Measurements from ENCODE around the gene AUP1.

AUP1 gene

GRCh38 chr2:74511104-74511989 lies 18.2 kb downstream of the AUP1 start:
- no peak overlapping the region for H3K27ac Mint-ChIP-seq

DNA sequence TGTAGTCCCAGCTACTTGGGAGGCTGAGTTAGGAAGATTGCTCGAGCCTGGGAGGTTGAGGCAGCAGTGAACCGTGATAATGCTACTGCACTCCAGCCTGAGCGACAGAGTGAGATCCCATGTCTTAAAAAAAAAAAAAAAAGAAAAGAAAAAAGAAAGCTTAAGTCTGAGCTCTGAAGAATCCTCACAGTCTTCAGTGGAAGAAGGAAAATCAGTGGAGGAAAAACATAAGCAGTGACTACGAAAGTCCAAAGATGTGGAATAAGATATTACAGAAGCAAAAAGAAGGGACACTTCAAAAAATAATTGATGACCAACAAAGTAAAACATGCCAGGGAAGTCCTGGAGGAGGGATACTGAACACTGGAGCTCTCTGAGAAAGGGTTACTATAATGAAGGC lies 19.2 kb downstream of the AUP1 start:
- Mint-ChIP-seq H3K27me3 (peaks cover 10 to 39% of the 10 kb centered on the region in 2 donors), H3K36me3 (ENCODE audit: insufficient read depth) (peaks cover 29% of the 10 kb centered on the region)

More at GRCh38 chr2:74511104-74511989, 18.2 kb downstream of the AUP1 start:
- ATAC-seq (replicated peaks): no peak
- H3K4me3 Mint-ChIP-seq: no peak overlapping the region
- peaks cover 17 to 49% of the 10 kb centered on the region in 2 donors for H3K27me3 Mint-ChIP-seq
- DNase-seq: no peak
- H3K9me3 Mint-ChIP-seq: no peaks in the 10 kb centered on the region
- H3K36me3 Mint-ChIP-seq (ENCODE audit: insufficient read depth): peaks cover 23% of the 10 kb centered on the region
- peaks cover 27 to 42% of the 10 kb centered on the region in 2 donors for H3K4me1 Mint-ChIP-seq (ENCODE audit: low read depth in 2 of 2)

DNA sequence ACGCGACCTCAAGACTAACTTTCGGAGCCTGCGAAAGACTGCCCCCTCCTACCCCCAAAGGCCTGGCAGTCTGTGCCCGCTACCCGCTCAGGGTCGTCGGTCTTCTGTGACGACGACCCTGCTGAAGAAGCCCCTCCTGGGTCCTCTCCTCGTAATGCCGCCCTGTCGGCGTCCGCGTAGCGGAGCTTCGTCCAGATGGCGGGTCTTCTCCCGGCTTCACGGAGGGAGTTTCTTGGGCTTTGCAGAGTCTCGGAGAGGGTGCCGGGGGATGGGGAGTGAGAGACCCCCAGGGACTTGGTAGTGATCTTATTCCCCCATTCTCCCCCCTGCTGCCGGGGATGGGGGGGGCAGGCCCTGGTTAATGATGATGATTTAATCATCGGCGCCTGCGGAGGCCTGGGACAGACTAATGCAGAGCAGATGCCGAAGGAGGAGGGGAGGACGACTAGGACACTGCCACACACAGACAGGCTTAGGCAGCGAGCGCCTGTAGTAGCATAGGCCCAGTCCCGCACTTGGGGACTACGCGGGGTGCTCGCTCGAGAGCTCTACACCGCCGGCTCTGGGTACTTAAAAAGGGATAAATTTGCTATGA lies 21.5 kb downstream of the AUP1 start:
- H3K36me3 Mint-ChIP-seq (ENCODE audit: insufficient read depth): peaks cover 42% of the 10 kb centered on the region
- peaks cover 5 to 38% of the 10 kb centered on the region in 2 donors for H3K27me3 Mint-ChIP-seq
- no peaks in the 10 kb centered on the region for H3K9me3 Mint-ChIP-seq
- H3K4me3 Mint-ChIP-seq: peak overlapping the region; percentile 93 to 97
- peak; percentile 8 for ATAC-seq (replicated peaks)
- no peak for DNase-seq
- H3K27ac Mint-ChIP-seq: peak overlapping the region; percentile 99
- H3K4me1 Mint-ChIP-seq (ENCODE audit: low read depth in 2 of 2): peaks cover 35 to 38% of the 10 kb centered on the region in 2 donors

More for the DNA sequence above, 19.2 kb downstream of the AUP1 start:
- no peaks in the 10 kb centered on the region for H3K9me3 Mint-ChIP-seq
- H3K4me3 Mint-ChIP-seq: no peak overlapping the region
- H3K27ac Mint-ChIP-seq: no peak overlapping the region
- DNase-seq (no peak), ATAC-seq (replicated peaks) (no peak)
- peaks cover 25 to 39% of the 10 kb centered on the region in 2 donors for H3K4me1 Mint-ChIP-seq (ENCODE audit: low read depth in 2 of 2)

DNA sequence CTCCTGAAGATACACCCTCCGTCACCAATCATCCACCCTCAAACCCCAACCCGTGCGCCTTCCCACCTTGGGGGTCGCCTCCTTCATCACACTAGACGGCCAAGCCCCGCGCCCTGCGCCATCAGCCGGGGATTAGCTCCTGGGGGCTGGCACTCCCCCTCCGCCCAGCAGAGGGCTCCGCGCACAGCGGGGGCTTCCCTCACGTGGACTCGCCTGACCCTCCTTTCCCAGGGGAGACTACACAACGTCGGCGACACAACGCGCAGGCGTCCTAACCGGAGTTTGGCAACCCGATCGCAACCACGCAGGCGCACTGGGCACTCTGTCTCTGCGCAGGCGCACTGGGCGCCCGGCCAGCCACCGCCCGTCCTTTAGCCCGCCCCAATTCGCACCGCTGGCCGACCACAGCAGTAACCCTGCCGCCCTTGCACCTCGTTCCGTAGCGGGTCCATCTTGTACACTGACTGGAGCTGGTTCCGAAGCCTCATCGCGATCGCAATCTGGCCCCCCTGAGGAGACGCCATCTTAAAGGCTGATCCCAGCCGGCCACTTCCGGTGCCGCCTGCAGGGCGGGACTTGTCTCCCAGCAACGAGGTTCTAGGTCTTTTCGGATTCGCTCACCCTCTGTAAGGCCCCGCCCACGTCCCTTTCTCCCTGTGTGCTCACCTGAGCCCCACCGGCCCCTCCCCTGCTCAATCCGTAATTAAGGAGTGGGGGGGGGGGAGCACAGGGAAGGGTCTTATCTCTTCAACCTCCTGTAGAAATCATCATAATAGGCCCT lies 22.2 kb downstream of the AUP1 start, which contains the start of gene PCGF1:
PCGF1 (minus strand) TSS at position 551 of the 781 bp plus-strand sequence; CDS start at position 524, 27 bp downstream.
- peaks cover 0 to 35% of the 10 kb centered on the region in 2 donors for H3K27me3 Mint-ChIP-seq
- H3K4me1 Mint-ChIP-seq (ENCODE audit: low read depth in 2 of 2): peaks cover 32 to 44% of the 10 kb centered on the region in 2 donors
- ATAC-seq (replicated peaks) (peak; percentile 93), DNase-seq (peak; percentile 98 to 99 (median 99))
- H3K4me3 Mint-ChIP-seq: peak within 1 kb of the TSS; percentile 93 to 97
- H3K9me3 Mint-ChIP-seq: no peaks in the 10 kb centered on the region
- H3K36me3 Mint-ChIP-seq (ENCODE audit: insufficient read depth): peaks cover 39% of the 10 kb centered on the region
- H3K27ac Mint-ChIP-seq: peak within 1 kb of the TSS; percentile 99

DNA sequence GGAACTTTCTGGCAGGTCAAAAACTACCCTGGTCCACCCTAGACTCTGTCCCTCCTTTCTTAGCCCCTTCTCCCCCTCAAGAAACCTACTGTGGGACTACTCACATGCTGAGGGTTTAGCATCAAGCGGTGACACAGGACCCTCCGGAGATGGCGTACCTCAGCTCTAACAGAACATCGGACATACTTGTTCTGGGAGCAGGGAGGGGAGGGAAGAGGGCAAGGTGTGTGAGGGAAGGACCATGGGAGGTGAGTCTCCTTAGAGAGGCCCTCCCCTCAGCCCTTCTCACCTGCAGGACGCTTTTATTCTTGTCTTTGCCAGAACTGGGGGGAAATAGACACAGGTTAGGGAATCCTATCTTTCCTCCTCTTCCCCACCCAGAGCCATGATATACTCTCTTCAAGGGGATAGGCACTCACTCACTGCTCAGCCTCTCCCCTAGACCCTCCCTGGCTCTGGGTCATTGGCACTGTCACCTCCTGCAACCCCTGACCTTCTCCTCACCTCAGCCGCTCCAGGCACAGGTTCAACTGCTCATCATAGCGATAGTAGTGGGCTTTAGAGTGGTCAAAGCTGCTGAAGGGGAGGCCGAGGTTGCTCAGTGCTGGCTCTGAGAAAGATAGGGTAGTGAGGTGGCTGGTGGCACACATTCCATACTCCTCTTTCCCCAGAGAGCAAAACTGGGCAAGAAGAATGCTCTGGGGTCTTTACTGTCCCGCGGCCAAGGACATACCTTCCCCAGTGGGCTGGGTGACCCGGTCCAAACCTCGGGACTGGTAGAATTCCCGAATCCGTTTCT lies 23.9 kb downstream of the AUP1 start:
- H3K9me3 Mint-ChIP-seq: no peaks in the 10 kb centered on the region
- H3K4me3 Mint-ChIP-seq: peak overlapping the region; percentile 93 to 97
- H3K36me3 Mint-ChIP-seq (ENCODE audit: insufficient read depth): peaks cover 42% of the 10 kb centered on the region
- peak overlapping the region; percentile 9 to 99 for H3K27ac Mint-ChIP-seq
- ATAC-seq (replicated peaks): no peak
- no peak for DNase-seq
- peaks cover 37 to 53% of the 10 kb centered on the region in 2 donors for H3K4me1 Mint-ChIP-seq (ENCODE audit: low read depth in 2 of 2)
- peaks cover 0 to 36% of the 10 kb centered on the region in 2 donors for H3K27me3 Mint-ChIP-seq

GRCh38 chr2:74504591-74504990 lies 24.9 kb downstream of the AUP1 start:
- H3K4me3 Mint-ChIP-seq: peak overlapping the region; percentile 69 to 77
- H3K9me3 Mint-ChIP-seq: no peaks in the 10 kb centered on the region
- peaks cover 37 to 53% of the 10 kb centered on the region in 2 donors for H3K4me1 Mint-ChIP-seq (ENCODE audit: low read depth in 2 of 2)
- DNase-seq (no peak), ATAC-seq (replicated peaks) (no peak)
- H3K27ac Mint-ChIP-seq: peak overlapping the region in 1 of 2 donors; percentile 9
- H3K27me3 Mint-ChIP-seq: peaks cover 0 to 46% of the 10 kb centered on the region in 2 donors
- peaks cover 42% of the 10 kb centered on the region for H3K36me3 Mint-ChIP-seq (ENCODE audit: insufficient read depth)

GRCh38 chr2:74503506-74504475 lies 25.7 kb downstream of the AUP1 start:
- peaks cover 42 to 58% of the 10 kb centered on the region in 2 donors for H3K4me1 Mint-ChIP-seq (ENCODE audit: low read depth in 2 of 2)
- no peaks in the 10 kb centered on the region for H3K9me3 Mint-ChIP-seq
- H3K4me3 Mint-ChIP-seq: peak overlapping the region; percentile 69 to 77
- H3K27me3 Mint-ChIP-seq: peaks cover 0 to 54% of the 10 kb centered on the region in 2 donors
- ATAC-seq (replicated peaks) (no peak), DNase-seq (no peak)
- H3K27ac Mint-ChIP-seq: peak overlapping the region in 1 of 2 donors; percentile 77
- peaks cover 42% of the 10 kb centered on the region for H3K36me3 Mint-ChIP-seq (ENCODE audit: insufficient read depth)

- H3K27ac Mint-ChIP-seq: peak overlapping the region in 1 of 2 donors; percentile 77
These were observed 26.6 kb downstream of the AUP1 start for GRCh38 chr2:74502720-74503505.

GRCh38 chr2:74502147-74502719 lies 27.3 kb downstream of the AUP1 start:
- DNase-seq (no peak), ATAC-seq (replicated peaks) (no peak)
- H3K4me1 Mint-ChIP-seq (ENCODE audit: low read depth in 2 of 2): peaks cover 37 to 54% of the 10 kb centered on the region in 2 donors
- H3K9me3 Mint-ChIP-seq: no peaks in the 10 kb centered on the region
- peaks cover 27% of the 10 kb centered on the region for H3K36me3 Mint-ChIP-seq (ENCODE audit: insufficient read depth)
- peak overlapping the region; percentile 69 to 77 for H3K4me3 Mint-ChIP-seq
- H3K27ac Mint-ChIP-seq: no peak overlapping the region
- H3K27me3 Mint-ChIP-seq: peaks cover 6 to 68% of the 10 kb centered on the region in 2 donors

More at GRCh38 chr2:74502720-74503505, 26.6 kb downstream of the AUP1 start:
- peaks cover 42 to 60% of the 10 kb centered on the region in 2 donors for H3K4me1 Mint-ChIP-seq (ENCODE audit: low read depth in 2 of 2)
- DNase-seq (peak in 1 of 3 experiments; percentile 32), ATAC-seq (replicated peaks) (no peak)
- peak overlapping the region; percentile 69 to 77 for H3K4me3 Mint-ChIP-seq
- H3K9me3 Mint-ChIP-seq: no peaks in the 10 kb centered on the region
- peaks cover 33% of the 10 kb centered on the region for H3K36me3 Mint-ChIP-seq (ENCODE audit: insufficient read depth)
- H3K27me3 Mint-ChIP-seq: peaks cover 6 to 63% of the 10 kb centered on the region in 2 donors

DNA sequence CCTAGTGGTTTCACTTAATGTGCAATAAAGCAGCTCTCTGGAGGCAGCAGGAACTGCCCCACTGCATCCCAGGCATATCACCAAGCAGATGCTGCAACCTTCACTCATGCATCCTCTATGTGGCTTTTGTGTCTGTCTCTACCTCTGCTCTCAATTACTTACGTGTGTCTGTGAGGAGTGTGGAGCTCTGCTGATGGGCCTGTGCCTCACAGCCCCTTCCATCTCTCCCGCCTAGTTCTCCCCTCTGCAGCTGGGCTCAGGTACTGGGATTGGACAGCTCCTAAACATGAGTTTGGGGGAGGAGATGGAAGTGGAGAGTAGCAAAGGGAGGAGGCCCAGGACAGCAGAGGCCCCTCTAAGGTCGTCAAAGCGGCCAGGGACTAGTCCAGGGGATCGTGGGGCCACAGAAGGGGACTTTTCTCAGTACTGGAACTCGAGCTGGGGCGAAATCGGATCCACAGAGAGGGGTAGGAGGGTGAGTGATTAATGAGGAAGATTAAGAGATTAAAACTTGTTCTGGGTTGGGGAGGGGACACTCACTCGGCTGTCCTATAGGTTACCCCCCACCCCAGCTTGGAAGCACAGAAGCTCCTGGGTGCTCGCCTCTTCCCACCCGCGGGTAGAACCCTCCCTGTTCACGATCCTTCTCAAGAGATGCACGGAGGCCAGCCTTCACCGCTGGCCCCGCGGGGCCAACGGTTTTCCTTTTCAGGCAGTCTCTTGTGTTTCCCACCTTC lies 28.0 kb downstream of the AUP1 start:
- no peak overlapping the region for H3K27ac Mint-ChIP-seq
- ATAC-seq (replicated peaks) (no peak), DNase-seq (no peak)
- peak overlapping the region; percentile 69 to 77 for H3K4me3 Mint-ChIP-seq
- peaks cover 22% of the 10 kb centered on the region for H3K36me3 Mint-ChIP-seq (ENCODE audit: insufficient read depth)
- H3K4me1 Mint-ChIP-seq (ENCODE audit: low read depth in 2 of 2): peaks cover 30 to 47% of the 10 kb centered on the region in 2 donors
- no peaks in the 10 kb centered on the region for H3K9me3 Mint-ChIP-seq
- peaks cover 6 to 68% of the 10 kb centered on the region in 2 donors for H3K27me3 Mint-ChIP-seq

All from effector memory CD8-positive, alpha-beta T cell (primary cell).